AG10803 (cell line): ENCODE results near the gene RFESD.

ENCODE experiments used
- DNase-seq: peaks from one replicate; pipeline ENCODE4 v3.0.0; 2010; ENCODE audit warnings: low read depth
- H3K4me3 ChIP-seq: 2 replicates; pipeline ENCODE4 v1.5.1; 2011; ENCODE audit warnings: mild to moderate bottlenecking, low read length, control low read depth
- CTCF ChIP-seq: conservative IDR thresholded peaks from 2 replicates; pipeline ENCODE4 v1.5.1; 2011; ENCODE audit warnings: mild to moderate bottlenecking, low read length, control low read depth, inconsistent platforms

RFESD gene

GRCh38 chr5:95611396-95611795, 35.2 kb upstream of the RFESD start:
- H3K4me3 ChIP-seq = no peak overlapping the region
- TF ChIP-seq CTCF = no peak
- no peak for DNase-seq

GRCh38 chr5:95613514-95613913, 33.1 kb upstream of the RFESD start:
- no peak for TF ChIP-seq CTCF
- H3K4me3 ChIP-seq = no peak overlapping the region
- no peak for DNase-seq

- no peak for DNase-seq
- no peak overlapping the region for H3K4me3 ChIP-seq
- no peak for TF ChIP-seq CTCF
Observed at GRCh38 chr5:95615164-95615467, 31.5 kb upstream of the RFESD start.

- DNase-seq = no peak
- H3K4me3 ChIP-seq = no peak overlapping the region
- no peak for TF ChIP-seq CTCF
Observed at GRCh38 chr5:95617057-95617456, 29.5 kb upstream of the RFESD start.

GRCh38 chr5:95619096-95619495, 27.5 kb upstream of the RFESD start:
- DNase-seq = no peak
- H3K4me3 ChIP-seq = no peak overlapping the region
- no peak for TF ChIP-seq CTCF

GRCh38 chr5:95619514-95620029, 27.0 kb upstream of the RFESD start:
- no peak for TF ChIP-seq CTCF
- DNase-seq = no peak
- peak overlapping the region; percentile 55 for H3K4me3 ChIP-seq

GRCh38 chr5:95620030-95620869, 26.3 kb upstream of the RFESD start, which contains the start of gene GPR150:
Gene GPR150, plus strand, starts transcription at chr5:95620087. Its CDS starts 189 bp downstream, at chr5:95620276.
- DNase-seq = peak; percentile 25
- TF ChIP-seq CTCF = no peak
- peak within 1 kb of the TSS; percentile 55 for H3K4me3 ChIP-seq
